Hepatocyte (in vitro differentiated cells): Measurements from ENCODE around the gene OLIG1.

Experiments used
- EZH2 ChIP-seq: fragments of 200-600 bp; sonication (generic); IDR thresholded peaks from 2 replicates; pipeline ENCODE4 v1.6.1; 2016; ENCODE audit warnings: antibody characterized with exemption, mild to moderate bottlenecking, borderline replicate concordance
- EZH2phosphoT487 ChIP-seq: fragments of 200-600 bp; sonication (generic); IDR thresholded peaks from one replicate; pipeline ENCODE4 v1.6.1; 2018; ENCODE audit warnings: antibody characterized with exemption, mild to moderate bottlenecking, low read depth, moderate library complexity; ENCODE audit not compliant: unreplicated experiment, severe bottlenecking

DNA sequence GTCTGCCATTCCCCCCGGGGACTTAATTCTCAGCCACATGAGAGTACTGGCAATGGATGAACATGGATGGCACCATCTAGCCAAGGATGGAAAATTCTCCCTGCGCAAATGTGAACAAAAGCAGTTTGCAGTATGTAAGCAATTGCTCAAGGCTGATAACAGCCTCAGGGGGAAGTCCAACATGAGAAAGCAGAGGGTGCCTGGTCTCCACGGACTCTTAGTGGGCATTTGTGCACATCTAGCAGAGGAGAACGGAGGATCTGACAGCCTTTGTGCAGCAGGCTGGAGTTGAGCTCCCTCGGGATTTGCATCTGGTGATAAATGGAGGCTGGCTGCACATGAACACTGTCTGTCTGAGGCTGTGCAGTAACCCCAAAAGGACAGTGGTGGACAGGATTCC is 13.9 kb upstream of the OLIG1 start:
- TF ChIP-seq EZH2phosphoT487 (no peak), EZH2 (no peak)
